ENCODE measurements around the gene METTL9. TPM values are rescaled to one million over a fixed set of nuclear protein-coding genes. Genes with fewer than 3 reads are reported as not detected.

Gene METTL9
- total and polyA plus RNA-seq, 2 of the 13 experiments (the other 11 are each of a cell fraction or from before 2014, with no cell fraction given) = 123 to 204 TPM

DNA sequence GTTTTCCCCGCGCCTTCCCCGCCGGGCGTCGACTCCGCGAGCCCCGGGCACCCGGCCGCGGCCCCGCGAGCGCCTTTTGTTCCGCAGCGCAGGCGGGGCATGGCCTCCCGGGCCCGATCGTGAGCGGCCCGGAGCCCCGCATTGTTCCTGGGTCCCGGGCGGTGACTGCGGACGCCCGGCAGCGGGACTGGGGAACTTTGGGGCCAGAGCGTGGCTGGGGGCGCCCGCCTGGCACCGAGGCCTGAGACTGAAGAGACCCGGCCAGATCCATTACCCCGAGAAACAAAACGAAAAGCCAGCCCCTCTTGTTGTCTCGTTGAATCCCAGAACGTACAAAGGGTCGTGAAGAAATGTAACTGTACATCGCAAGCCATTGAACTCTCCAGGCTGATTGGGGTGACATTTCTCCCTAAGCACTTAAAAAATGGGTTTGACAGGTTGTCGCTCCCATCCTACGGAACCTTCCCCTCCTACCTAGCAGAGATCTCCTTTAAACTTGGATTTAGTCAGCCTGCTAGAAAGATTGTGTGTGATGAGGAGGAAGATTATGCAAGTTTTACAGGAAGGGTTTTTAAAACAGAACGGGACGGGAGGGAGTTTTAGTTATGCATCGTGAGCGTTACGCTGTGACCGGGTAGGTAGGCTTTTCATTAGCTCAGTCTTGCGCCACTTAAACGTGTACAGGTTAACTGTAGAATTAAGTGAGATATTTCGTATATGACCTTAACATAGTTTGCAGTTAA, 825 bp downstream of the METTL9 start (continued):
- TF ChIP-seq KLF15 (CRISPR knock-in tag; IDR thresholded peaks at IDR 0.05; ENCODE audit: borderline replicate concordance) (no peak), NONO (IDR thresholded peaks at IDR 0.05) (no peak), NONO (CRISPR knock-in tag; conservative IDR thresholded peaks at IDR 0.05) (no peak), CENPT (CRISPR knock-in tag; IDR thresholded peaks at IDR 0.05; ENCODE audit: low read depth) (no peak), HES4 (CRISPR knock-in tag; IDR thresholded peaks at IDR 0.05; ENCODE audit: borderline replicate concordance) (peak; percentile 59), ZFP62 (CRISPR knock-in tag; IDR thresholded peaks at IDR 0.05) (no peak), ZNF850 (CRISPR knock-in tag; conservative IDR thresholded peaks at IDR 0.05) (0 out of 2 replicates have a peak, but pooled peaks have one; percentile 80), LCORL (IDR thresholded peaks at IDR 0.05) (no peak), LCORL (CRISPR knock-in tag; IDR thresholded peaks at IDR 0.05) (no peak; the same call in 1 of the 2 replicates), ZNF720 (CRISPR knock-in tag; IDR thresholded peaks at IDR 0.05) (no peak), PRPF4 (IDR thresholded peaks at IDR 0.05; ENCODE audit: low read depth, low read length, poor library complexity, severe bottlenecking) (no peak), ZSCAN20 (CRISPR knock-in tag; IDR thresholded peaks at IDR 0.05; ENCODE audit: borderline replicate concordance) (peak; percentile 41; the same call in 1 of the 2 replicates), TEAD3 (CRISPR knock-in tag; optimal IDR thresholded peaks at IDR 0.05; ENCODE audit: borderline replicate concordance) (peak; percentile 47), ZBTB20 (CRISPR knock-in tag; IDR thresholded peaks at IDR 0.05; ENCODE audit: borderline replicate concordance, low read depth) (no peak), HDAC2 (CRISPR knock-in tag; IDR thresholded peaks at IDR 0.05) (peak; percentile 34; the same call in 1 of the 2 replicates)
- TF ChIP-seq, protein P1, sequence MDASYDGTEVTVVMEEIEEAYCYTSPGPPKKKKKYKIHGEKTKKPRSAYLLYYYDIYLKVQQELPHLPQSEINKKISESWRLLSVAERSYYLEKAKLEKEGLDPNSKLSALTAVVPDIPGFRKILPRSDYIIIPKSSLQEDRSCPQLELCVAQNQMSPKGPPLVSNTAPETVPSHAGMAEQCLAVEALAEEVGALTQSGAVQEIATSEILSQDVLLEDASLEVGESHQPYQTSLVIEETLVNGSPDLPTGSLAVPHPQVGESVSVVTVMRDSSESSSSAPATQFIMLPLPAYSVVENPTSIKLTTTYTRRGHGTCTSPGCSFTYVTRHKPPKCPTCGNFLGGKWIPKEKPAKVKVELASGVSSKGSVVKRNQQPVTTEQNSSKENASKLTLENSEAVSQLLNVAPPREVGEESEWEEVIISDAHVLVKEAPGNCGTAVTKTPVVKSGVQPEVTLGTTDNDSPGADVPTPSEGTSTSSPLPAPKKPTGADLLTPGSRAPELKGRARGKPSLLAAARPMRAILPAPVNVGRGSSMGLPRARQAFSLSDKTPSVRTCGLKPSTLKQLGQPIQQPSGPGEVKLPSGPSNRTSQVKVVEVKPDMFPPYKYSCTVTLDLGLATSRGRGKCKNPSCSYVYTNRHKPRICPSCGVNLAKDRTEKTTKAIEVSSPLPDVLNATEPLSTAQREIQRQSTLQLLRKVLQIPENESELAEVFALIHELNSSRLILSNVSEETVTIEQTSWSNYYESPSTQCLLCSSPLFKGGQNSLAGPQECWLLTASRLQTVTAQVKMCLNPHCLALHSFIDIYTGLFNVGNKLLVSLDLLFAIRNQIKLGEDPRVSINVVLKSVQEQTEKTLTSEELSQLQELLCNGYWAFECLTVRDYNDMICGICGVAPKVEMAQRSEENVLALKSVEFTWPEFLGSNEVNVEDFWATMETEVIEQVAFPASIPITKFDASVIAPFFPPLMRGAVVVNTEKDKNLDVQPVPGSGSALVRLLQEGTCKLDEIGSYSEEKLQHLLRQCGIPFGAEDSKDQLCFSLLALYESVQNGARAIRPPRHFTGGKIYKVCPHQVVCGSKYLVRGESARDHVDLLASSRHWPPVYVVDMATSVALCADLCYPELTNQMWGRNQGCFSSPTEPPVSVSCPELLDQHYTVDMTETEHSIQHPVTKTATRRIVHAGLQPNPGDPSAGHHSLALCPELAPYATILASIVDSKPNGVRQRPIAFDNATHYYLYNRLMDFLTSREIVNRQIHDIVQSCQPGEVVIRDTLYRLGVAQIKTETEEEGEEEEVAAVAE (CRISPR knock-in tag; IDR thresholded peaks at IDR 0.05; ENCODE audit: borderline replicate concordance) = no peak
- TF ChIP-seq, protein P2, sequence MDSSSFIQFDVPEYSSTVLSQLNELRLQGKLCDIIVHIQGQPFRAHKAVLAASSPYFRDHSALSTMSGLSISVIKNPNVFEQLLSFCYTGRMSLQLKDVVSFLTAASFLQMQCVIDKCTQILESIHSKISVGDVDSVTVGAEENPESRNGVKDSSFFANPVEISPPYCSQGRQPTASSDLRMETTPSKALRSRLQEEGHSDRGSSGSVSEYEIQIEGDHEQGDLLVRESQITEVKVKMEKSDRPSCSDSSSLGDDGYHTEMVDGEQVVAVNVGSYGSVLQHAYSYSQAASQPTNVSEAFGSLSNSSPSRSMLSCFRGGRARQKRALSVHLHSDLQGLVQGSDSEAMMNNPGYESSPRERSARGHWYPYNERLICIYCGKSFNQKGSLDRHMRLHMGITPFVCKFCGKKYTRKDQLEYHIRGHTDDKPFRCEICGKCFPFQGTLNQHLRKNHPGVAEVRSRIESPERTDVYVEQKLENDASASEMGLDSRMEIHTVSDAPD (CRISPR knock-in tag; IDR thresholded peaks at IDR 0.05) = no peak
- TF ChIP-seq, protein P3, sequence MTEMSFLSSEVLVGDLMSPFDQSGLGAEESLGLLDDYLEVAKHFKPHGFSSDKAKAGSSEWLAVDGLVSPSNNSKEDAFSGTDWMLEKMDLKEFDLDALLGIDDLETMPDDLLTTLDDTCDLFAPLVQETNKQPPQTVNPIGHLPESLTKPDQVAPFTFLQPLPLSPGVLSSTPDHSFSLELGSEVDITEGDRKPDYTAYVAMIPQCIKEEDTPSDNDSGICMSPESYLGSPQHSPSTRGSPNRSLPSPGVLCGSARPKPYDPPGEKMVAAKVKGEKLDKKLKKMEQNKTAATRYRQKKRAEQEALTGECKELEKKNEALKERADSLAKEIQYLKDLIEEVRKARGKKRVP (CRISPR knock-in tag; IDR thresholded peaks at IDR 0.05) = no peak
- TF ChIP-seq, protein P4, sequence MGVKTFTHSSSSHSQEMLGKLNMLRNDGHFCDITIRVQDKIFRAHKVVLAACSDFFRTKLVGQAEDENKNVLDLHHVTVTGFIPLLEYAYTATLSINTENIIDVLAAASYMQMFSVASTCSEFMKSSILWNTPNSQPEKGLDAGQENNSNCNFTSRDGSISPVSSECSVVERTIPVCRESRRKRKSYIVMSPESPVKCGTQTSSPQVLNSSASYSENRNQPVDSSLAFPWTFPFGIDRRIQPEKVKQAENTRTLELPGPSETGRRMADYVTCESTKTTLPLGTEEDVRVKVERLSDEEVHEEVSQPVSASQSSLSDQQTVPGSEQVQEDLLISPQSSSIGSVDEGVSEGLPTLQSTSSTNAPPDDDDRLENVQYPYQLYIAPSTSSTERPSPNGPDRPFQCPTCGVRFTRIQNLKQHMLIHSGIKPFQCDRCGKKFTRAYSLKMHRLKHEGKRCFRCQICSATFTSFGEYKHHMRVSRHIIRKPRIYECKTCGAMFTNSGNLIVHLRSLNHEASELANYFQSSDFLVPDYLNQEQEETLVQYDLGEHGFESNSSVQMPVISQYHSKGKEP (CRISPR knock-in tag; IDR thresholded peaks at IDR 0.05) = no peak
- TF ChIP-seq, protein P5, sequence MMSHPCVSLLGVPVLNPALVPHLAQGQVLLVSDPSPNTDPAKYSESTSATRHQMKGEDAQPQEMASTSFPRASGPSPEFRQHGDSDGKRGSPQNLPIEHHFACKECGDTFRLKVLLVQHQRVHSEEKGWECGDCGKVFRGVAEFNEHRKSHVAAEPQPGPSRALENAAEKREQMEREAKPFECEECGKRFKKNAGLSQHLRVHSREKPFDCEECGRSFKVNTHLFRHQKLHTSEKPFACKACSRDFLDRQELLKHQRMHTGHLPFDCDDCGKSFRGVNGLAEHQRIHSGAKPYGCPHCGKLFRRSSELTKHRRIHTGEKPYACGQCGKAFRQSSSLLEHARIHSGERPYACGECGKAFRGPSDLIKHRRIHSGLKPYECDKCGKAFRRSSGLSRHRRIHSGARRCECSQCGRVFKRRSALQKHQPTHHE (CRISPR knock-in tag; IDR thresholded peaks at IDR 0.05; ENCODE audit: borderline replicate concordance) = 0 out of 2 replicates have a peak, but pooled peaks have one; percentile 43

Data from HepG2 (cell line).